ENCODE results near the gene AP2B1. TPM values are rescaled to one million over a fixed set of nuclear protein-coding genes. Genes with fewer than 3 reads are reported as not detected.
"Not testable (repeated sequence)": the region's sequence is repeated elsewhere in the genome, so short reads cannot be mapped to it uniquely, and the experiment has no call there.

Gene AP2B1
- total and polyA plus RNA-seq, 11 donors, result 25.0 to 166 (median 122) TPM

- WGBS, 4 donors, result 85 to 91% (median 88%) methylated on average over 6 of the region's 6 CpGs
- Histone ChIP-seq H3K36me3 (peaks cover 0 to 40% (median 19%) of the 10 kb centered on the region in 9 donors), H3K9me3 (no peaks in the 10 kb centered on the region), H3K4me3 (no peak overlapping the region), H3K27ac (no peak overlapping the region), H3K4me1 (peaks cover 0 to 10% (median 0%) of the 10 kb centered on the region in 12 donors), H3K27me3 (no peaks in the 10 kb centered on the region)
- TF ChIP-seq CTCF (IDR thresholded peaks at IDR 0.05) (no peak), POLR2A (IDR thresholded peaks at IDR 0.05) (no peak)
- ATAC-seq, result no peak
- DNase-seq, result no peak
- intact Hi-C loops (cut with DNase I), result no loop called here
Observed at GRCh38 chr17:35700150-35700549, 113.0 kb downstream of the AP2B1 start.

- Histone ChIP-seq H3K4me1 (peaks cover 0 to 6% (median 0%) of the 10 kb centered on the region in 12 donors), H3K36me3 (peaks cover 0 to 27% (median 7%) of the 10 kb centered on the region in 9 donors), H3K4me3 (no peak overlapping the region), H3K9me3 (no peaks in the 10 kb centered on the region), H3K27ac (no peak overlapping the region), H3K27me3 (no peaks in the 10 kb centered on the region)
- ATAC-seq (no peak), DNase-seq (no peak)
- TF ChIP-seq POLR2A (IDR thresholded peaks at IDR 0.05) (no peak), CTCF (IDR thresholded peaks at IDR 0.05) (no peak)
- intact Hi-C loops (cut with DNase I), result no loop called here
- 89 to 94% (median 92%) methylated on average over 5 of the region's 5 CpGs for WGBS, 4 donors
Observed at GRCh38 chr17:35701491-35701890, 114.4 kb downstream of the AP2B1 start.

GRCh38 chr17:35703308-35703707, 116.2 kb downstream of the AP2B1 start:
- DNase-seq; H3K4me1 ChIP-seq; H3K9me3 ChIP-seq; intact Hi-C loops (cut with DNase I); ATAC-seq; H3K4me3 ChIP-seq; H3K27me3 ChIP-seq; H3K27ac ChIP-seq: not testable (repeated sequence)
- WGBS, 4 donors, result 95 to 99% (median 96%) methylated on average over 2 of the region's 2 CpGs
- H3K36me3 ChIP-seq, result peaks cover 0 to 19% (median 0%) of the 10 kb centered on the region in 9 donors

GRCh38 chr17:35705230-35705629, 118.1 kb downstream of the AP2B1 start:
- H3K4me1 ChIP-seq, result peaks cover 0 to 28% (median 15%) of the 10 kb centered on the region in 12 donors
- DNase-seq (no peak), ATAC-seq (no peak)
- H3K27me3 ChIP-seq, result no peaks in the 10 kb centered on the region
- peaks cover 0 to 26% (median 14%) of the 10 kb centered on the region in 9 donors for H3K36me3 ChIP-seq
- H3K9me3 ChIP-seq, result no peaks in the 10 kb centered on the region
- TF ChIP-seq CTCF (IDR thresholded peaks at IDR 0.05) (no peak), POLR2A (IDR thresholded peaks at IDR 0.05) (no peak)
- intact Hi-C loops (cut with DNase I), result no loop called here
- no peak overlapping the region for H3K4me3 ChIP-seq
- no peak overlapping the region for H3K27ac ChIP-seq
- WGBS, 4 donors, result 97 to 100% (median 99%) methylated on average over 1 of the region's 1 CpG

- H3K4me3 ChIP-seq, result no peak overlapping the region
- no peak overlapping the region for H3K27ac ChIP-seq
- ATAC-seq (no peak), DNase-seq (no peak)
- peaks cover 0 to 26% (median 19%) of the 10 kb centered on the region in 9 donors for H3K36me3 ChIP-seq
- 76 to 92% (median 81%) methylated on average over 5 of the region's 5 CpGs for WGBS, 4 donors
- H3K4me1 ChIP-seq, result peaks cover 0 to 29% (median 15%) of the 10 kb centered on the region in 12 donors
- H3K9me3 ChIP-seq, result no peaks in the 10 kb centered on the region
- intact Hi-C loops (cut with DNase I), result no loop called here
- TF ChIP-seq POLR2A (IDR thresholded peaks at IDR 0.05) (no peak), CTCF (IDR thresholded peaks at IDR 0.05) (no peak)
- no peaks in the 10 kb centered on the region for H3K27me3 ChIP-seq
Observed at GRCh38 chr17:35705705-35706104, 118.6 kb downstream of the AP2B1 start.

All from heart left ventricle (tissue), 16 donors.